Activated naive CD4-positive, alpha-beta T cell treated with anti-CD3 and anti-CD28 coated beads, Interleukin-2, amount 10 ng/mL, durations not matched to agents 7 days and 5 days (primary cell): ENCODE measurements around the gene FLNA.
A peak's percentile ranks its signal among the peaks of the same experiment; 100 is the strongest.
"Not testable (repeated sequence)": the region's sequence is repeated elsewhere in the genome, so short reads cannot be mapped to it uniquely, and the experiment has no call there.

Source experiments
- CTCF ChIA-PET: fragments of 350-600 bp; sonication (Branson Sonifier 250); formaldehyde crosslinking; loops from one replicate; lab custom pipeline; 2021; ENCODE audit warnings: antibody characterized with exemption; lab: Charles Lee
- DNase-seq: peaks from one replicate; pipeline ENCODE4 v3.0.0-alpha.2; 2020
- H3K27ac Mint-ChIP-seq: one replicate; pipeline ENCODE4 v1.8.0; 2021; ENCODE audit warnings: mild to moderate bottlenecking, moderate library complexity, mixed read lengths
- H3K27me3 Mint-ChIP-seq: one replicate; pipeline ENCODE4 v1.8.0; 2021; ENCODE audit warnings: mild to moderate bottlenecking, mixed read lengths
- H3K36me3 Mint-ChIP-seq: one replicate; pipeline ENCODE4 v1.8.0; 2021; ENCODE audit warnings: mixed read lengths
- H3K4me1 Mint-ChIP-seq: one replicate; pipeline ENCODE4 v1.8.0; 2021; ENCODE audit warnings: mixed read lengths
- H3K4me3 Mint-ChIP-seq: one replicate; pipeline ENCODE4 v1.8.0; 2021; ENCODE audit warnings: mild to moderate bottlenecking, moderate library complexity, mixed read lengths
- H3K9me3 Mint-ChIP-seq: one replicate; pipeline ENCODE4 v1.8.0; 2021; ENCODE audit warnings: mixed read lengths

FLNA gene

GRCh38 chrX:154402622-154403127 lies 28.2 kb upstream of the FLNA start:
- CTCF ChIA-PET = no interaction called here
- H3K27me3 Mint-ChIP-seq = peaks cover 4% of the 10 kb centered on the region
- peaks cover 21% of the 10 kb centered on the region for H3K4me1 Mint-ChIP-seq
- H3K36me3 Mint-ChIP-seq = peaks cover 30% of the 10 kb centered on the region
- no peak for DNase-seq
- no peaks in the 10 kb centered on the region for H3K9me3 Mint-ChIP-seq
- H3K4me3 Mint-ChIP-seq = no peak overlapping the region
- no peak overlapping the region for H3K27ac Mint-ChIP-seq

- H3K4me3 Mint-ChIP-seq = no peak overlapping the region
- peaks cover 22% of the 10 kb centered on the region for H3K4me1 Mint-ChIP-seq
- CTCF ChIA-PET = no interaction called here
- H3K27me3 Mint-ChIP-seq = peaks cover 4% of the 10 kb centered on the region
- no peaks in the 10 kb centered on the region for H3K9me3 Mint-ChIP-seq
- H3K27ac Mint-ChIP-seq = peak overlapping the region; percentile 100
- H3K36me3 Mint-ChIP-seq = peaks cover 30% of the 10 kb centered on the region
- no peak for DNase-seq
These were observed 27.6 kb upstream of the FLNA start for GRCh38 chrX:154401918-154402621.

GRCh38 chrX:154401045-154401799 lies 26.8 kb upstream of the FLNA start:
- no peak for DNase-seq
- peak overlapping the region; percentile 100 for H3K27ac Mint-ChIP-seq
- CTCF ChIA-PET = no interaction called here

GRCh38 chrX:154400369-154400817 lies 26.0 kb upstream of the FLNA start:
- H3K4me3 Mint-ChIP-seq = peak overlapping the region; percentile 99
- CTCF ChIA-PET = interaction anchor here (0.6 to 2.4 kb wide), 3 partner anchors 9 to 87 kb away, joined by 3 to 14 read pairs (median 8); partner anchors contain the start of genes DNASE1L1 and TAFAZZIN
- H3K9me3 Mint-ChIP-seq, DNase-seq, H3K27me3 Mint-ChIP-seq: not testable (repeated sequence)
- peaks cover 30% of the 10 kb centered on the region for H3K36me3 Mint-ChIP-seq
- H3K4me1 Mint-ChIP-seq = peaks cover 24% of the 10 kb centered on the region
- H3K27ac Mint-ChIP-seq = peak overlapping the region; percentile 100

More at GRCh38 chrX:154401045-154401799, 26.8 kb upstream of the FLNA start:
- Mint-ChIP-seq H3K4me3 (peak overlapping the region; percentile 33), H3K9me3 (no peaks in the 10 kb centered on the region), H3K4me1 (peaks cover 24% of the 10 kb centered on the region), H3K27me3 (peaks cover 4% of the 10 kb centered on the region), H3K36me3 (peaks cover 30% of the 10 kb centered on the region)

GRCh38 chrX:154399527-154400368 lies 25.3 kb upstream of the FLNA start:
- peak overlapping the region; percentile 100 for H3K27ac Mint-ChIP-seq
- H3K4me1 Mint-ChIP-seq = peaks cover 24% of the 10 kb centered on the region
- DNase-seq = peak; percentile 58
- H3K27me3 Mint-ChIP-seq = peaks cover 4% of the 10 kb centered on the region
- no peaks in the 10 kb centered on the region for H3K9me3 Mint-ChIP-seq
- peaks cover 30% of the 10 kb centered on the region for H3K36me3 Mint-ChIP-seq
- CTCF ChIA-PET = interaction anchor here (0.6 to 2.4 kb wide), 4 partner anchors 10 to 128 kb away, joined by 3 to 14 read pairs (median 6); partner anchors contain the start of genes DNASE1L1 and TAFAZZIN
- peak overlapping the region; percentile 99 for H3K4me3 Mint-ChIP-seq

GRCh38 chrX:154398668-154399526 lies 24.5 kb upstream of the FLNA start:
- Mint-ChIP-seq H3K27me3 (peaks cover 4% of the 10 kb centered on the region), H3K4me1 (peaks cover 24% of the 10 kb centered on the region), H3K36me3 (peaks cover 30% of the 10 kb centered on the region), H3K9me3 (no peaks in the 10 kb centered on the region), H3K4me3 (peak overlapping the region; percentile 99), H3K27ac (peak overlapping the region; percentile 100)
- DNase-seq = peak; percentile 89
- CTCF ChIA-PET = interaction anchor here (1.1 to 2.4 kb wide), 6 partner anchors 10 to 386 kb away, joined by 3 to 14 read pairs (median 4); partner anchors contain the start of genes DNASE1L1 and TAFAZZIN

GRCh38 chrX:154397888-154398667 lies 23.6 kb upstream of the FLNA start, which contains the start of gene RPL10:
Gene RPL10 (plus strand): TSS chrX:154398377. CDS start chrX:154398520, 143 bp downstream.
- CTCF ChIA-PET = interaction anchor here (1.2 to 2.4 kb wide), 4 partner anchors 11 to 385 kb away, joined by 3 to 14 read pairs (median 3); partner anchors contain the start of gene DNASE1L1
- H3K4me3 Mint-ChIP-seq = peak within 1 kb of the TSS; percentile 99
- DNase-seq = peak; percentile 93
- H3K27me3 Mint-ChIP-seq = peaks cover 4% of the 10 kb centered on the region
- H3K36me3 Mint-ChIP-seq = peaks cover 30% of the 10 kb centered on the region
- H3K27ac Mint-ChIP-seq = peak within 1 kb of the TSS; percentile 100
- H3K9me3 Mint-ChIP-seq = no peaks in the 10 kb centered on the region
- H3K4me1 Mint-ChIP-seq = peaks cover 24% of the 10 kb centered on the region

- Mint-ChIP-seq H3K9me3 (no peaks in the 10 kb centered on the region), H3K36me3 (peaks cover 30% of the 10 kb centered on the region), H3K27me3 (peaks cover 4% of the 10 kb centered on the region), H3K4me1 (peaks cover 24% of the 10 kb centered on the region), H3K27ac (peak overlapping the region; percentile 100), H3K4me3 (peak overlapping the region; percentile 99)
- CTCF ChIA-PET = interaction anchor here (1.5 kb wide), 1 partner anchor 384 kb away, joined by 3 read pairs; no protein-coding TSS in a partner anchor
- DNase-seq = peak; percentile 72
These were observed 22.8 kb upstream of the FLNA start for GRCh38 chrX:154396973-154397887.

GRCh38 chrX:154396363-154396762 lies 21.9 kb upstream of the FLNA start:
- CTCF ChIA-PET, H3K9me3 Mint-ChIP-seq, DNase-seq, H3K27me3 Mint-ChIP-seq: not testable (repeated sequence)
- peaks cover 24% of the 10 kb centered on the region for H3K4me1 Mint-ChIP-seq
- peak overlapping the region; percentile 99 for H3K4me3 Mint-ChIP-seq
- peaks cover 29% of the 10 kb centered on the region for H3K36me3 Mint-ChIP-seq
- peak overlapping the region; percentile 67 for H3K27ac Mint-ChIP-seq

GRCh38 chrX:154389812-154390747 lies 15.6 kb upstream of the FLNA start:
- H3K4me3 Mint-ChIP-seq, H3K36me3 Mint-ChIP-seq, H3K27ac Mint-ChIP-seq, H3K27me3 Mint-ChIP-seq, DNase-seq, H3K9me3 Mint-ChIP-seq, CTCF ChIA-PET, H3K4me1 Mint-ChIP-seq: not testable (repeated sequence)
